ENCODE measurements around the gene ZBTB43.

ZBTB43 gene

DNA sequence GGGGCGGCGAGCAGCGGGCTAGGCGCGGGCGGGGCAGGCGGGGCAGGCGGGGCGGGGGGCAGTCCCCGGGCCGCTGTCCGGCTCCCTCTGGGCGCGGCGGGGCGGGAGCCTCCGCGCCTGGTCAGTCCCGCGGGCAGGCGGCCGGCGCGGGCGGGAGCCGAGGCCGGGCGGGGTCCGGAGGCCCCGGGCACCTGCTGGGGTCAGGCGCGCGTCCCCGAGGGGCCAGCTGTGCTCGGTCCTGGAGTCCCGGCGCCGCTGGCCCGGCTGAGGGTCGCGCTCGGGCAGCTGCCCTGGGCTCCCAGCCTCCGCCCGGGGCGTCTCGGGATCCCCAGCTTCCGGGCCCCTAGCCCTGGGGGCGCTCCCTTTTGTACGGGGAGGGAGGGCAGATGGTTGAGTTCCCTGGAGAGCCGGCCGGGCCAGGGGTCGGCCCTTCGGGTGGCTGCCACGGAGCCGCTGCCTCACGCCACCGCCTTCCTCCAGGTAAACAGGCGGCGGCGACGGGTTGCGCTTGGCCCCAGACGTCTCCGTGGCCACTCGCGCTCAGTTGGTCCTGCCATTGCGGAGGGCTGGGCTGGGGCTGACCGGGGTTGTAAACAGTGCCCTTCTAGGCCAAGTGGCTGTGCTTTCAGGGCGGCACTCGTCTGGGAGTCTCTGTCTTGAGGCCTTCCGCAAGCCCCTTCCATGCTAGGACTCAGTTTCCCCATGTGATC is 56.1 kb downstream of the ZBTB43 start:
- no peak for DNase-seq

GRCh38 chr9:126861707-126862103 is 56.9 kb downstream of the ZBTB43 start:
- no peak for DNase-seq

- no peak for DNase-seq
Measured at GRCh38 chr9:126862104-126862761, 57.4 kb downstream of the ZBTB43 start.

DNA sequence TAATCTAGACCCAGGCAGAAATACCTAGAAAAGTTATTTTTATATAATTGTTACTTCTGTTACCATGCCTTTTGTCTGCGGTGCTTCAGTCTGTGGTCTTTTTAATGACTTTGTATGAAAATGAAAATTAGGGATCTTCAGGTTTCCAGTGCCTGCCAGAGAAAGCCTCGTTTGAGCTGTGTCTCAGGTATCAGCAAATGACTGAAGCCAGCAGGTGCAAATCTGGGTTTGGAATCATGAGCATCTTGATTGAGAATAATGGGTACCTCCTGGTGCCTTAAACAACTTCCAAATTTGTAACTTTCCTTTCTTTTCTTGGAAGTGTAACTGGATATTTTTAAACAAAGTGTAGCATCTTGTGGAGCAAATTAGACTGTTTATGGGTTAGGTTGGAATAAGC is 59.9 kb downstream of the ZBTB43 start:
- no peak for DNase-seq

- no peak for DNase-seq
Measured at GRCh38 chr9:126869368-126869767, 64.5 kb downstream of the ZBTB43 start.

DNA sequence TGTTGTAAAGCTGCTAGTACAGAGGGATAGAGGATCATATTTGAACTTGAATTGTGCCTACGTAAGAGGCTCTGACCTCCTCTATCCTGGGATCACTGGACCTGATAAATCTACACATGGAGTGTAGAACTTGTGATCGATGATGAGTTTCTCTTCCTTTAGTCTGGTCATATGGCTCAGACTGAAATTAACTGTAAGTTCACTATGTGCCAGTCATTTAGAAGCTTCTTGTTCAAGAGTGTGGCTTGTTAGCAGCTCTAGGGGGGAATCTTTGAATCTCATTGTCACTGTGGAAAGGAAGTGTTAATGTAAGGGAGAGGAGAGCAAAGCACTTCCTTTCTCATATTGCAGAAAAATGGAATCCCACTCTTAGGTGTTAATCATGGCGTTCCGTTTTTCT is 67.7 kb downstream of the ZBTB43 start:
- no peak for DNase-seq

- no peak for DNase-seq
Measured at GRCh38 chr9:126874546-126875314, 69.9 kb downstream of the ZBTB43 start.

DNA sequence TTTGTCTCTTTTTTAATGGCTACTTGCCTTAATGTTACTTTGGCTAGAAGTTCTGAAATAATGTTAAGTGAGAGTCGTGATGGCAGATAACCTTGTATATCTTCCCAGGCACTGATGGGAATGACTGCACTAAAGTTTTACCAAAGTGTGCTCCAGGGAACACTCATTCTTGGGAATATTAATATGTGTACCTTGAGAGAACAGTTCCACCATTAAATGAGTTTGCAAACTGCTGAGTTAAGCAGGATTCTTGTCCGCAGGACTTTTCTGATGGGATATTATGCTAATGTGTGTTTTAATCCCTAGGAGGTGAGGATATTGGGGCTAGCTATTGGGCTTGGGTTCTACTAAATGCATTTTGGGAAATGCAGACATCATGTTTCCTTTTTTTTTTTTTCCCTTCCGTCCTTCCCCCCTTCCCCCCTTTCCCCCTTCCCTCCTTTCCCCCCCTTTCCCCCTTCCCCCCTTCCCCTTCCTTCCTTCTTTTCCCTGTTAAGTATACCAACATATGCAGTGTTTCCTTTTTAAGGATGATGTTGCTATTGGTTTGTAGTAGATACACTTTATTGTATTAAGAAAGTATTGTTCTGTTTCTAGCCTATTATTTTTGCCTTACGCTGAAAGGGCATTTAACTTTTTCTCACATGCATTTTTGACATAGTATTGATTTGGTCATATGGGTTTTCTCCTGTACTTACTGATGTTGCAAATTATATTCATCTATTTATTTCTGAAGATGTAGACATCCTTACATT is 71.1 kb downstream of the ZBTB43 start:
- DNase-seq: no peak

DNA sequence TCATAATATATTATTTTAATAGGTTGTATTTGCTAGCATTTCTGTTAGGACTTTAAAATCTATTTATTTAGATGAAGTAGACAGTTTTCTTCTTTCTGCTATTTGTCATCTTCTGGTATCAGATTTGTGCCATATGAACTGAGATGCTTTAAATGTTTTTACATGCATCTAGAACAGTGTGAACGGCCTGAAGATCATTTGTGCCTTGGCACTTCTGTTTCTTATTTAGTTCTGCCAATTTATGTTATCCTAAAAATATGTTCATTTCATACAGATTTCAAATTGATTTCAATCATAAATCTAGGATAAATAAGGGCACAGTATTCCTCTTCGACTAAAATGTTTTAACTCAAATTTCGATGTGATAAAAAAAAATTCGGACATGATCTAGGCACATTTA is 71.7 kb downstream of the ZBTB43 start:
- no peak for DNase-seq

DNA sequence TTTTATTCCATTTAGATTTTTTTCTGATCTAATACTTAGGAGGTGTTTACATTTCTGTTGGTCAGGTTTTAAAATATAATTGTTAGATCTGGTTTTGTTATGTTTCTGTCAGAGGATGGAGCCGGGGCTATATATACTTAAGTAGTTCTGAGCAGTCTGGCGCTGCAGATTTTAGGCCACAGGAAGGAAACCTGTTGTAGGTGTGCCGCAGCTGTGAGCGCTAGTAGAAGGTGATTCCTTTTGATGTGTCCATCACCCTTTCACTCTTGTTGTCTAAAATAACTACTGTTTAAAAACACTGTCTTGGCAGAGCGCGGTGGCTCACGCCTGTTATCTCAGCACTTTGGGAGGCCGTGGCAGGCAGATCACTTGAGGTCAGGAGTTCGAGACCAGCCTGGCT is 72.6 kb downstream of the ZBTB43 start:
- no peak for DNase-seq

DNA sequence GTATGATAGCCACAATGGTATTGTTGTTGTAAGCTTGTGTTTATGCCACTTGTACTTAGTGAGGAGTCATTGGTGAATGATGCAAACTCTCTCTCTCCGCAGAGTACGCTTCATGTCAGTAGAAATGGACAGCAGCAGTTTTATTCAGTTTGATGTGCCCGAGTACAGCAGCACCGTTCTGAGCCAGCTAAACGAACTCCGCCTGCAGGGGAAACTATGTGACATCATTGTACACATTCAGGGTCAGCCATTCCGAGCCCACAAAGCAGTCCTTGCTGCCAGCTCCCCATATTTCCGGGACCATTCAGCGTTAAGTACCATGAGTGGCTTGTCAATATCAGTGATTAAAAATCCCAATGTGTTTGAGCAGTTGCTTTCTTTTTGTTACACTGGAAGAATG is 74.4 kb downstream of the ZBTB43 start:
- DNase-seq: no peak

- no peak for DNase-seq
Measured at GRCh38 chr9:126880226-126880946, 75.5 kb downstream of the ZBTB43 start.

DNA sequence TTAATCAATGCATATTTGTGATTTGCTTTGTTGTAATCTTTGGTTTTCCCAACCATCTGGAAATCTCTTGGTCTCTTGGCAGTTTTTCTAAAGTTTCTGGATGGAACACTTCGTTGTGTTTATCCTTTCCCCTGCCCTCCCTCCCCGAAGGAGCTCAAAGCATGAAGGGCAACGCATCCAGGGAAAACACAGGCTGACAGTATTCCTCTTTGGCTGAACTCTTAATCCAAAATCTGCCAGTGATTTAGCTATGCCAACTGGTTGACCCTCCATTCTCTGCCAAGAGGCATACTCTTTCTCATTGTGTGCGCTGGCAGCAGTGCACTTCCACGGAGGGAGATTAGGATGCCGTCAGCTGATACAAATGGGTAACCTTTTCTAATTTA is 76.1 kb downstream of the ZBTB43 start:
- DNase-seq: no peak

DNA sequence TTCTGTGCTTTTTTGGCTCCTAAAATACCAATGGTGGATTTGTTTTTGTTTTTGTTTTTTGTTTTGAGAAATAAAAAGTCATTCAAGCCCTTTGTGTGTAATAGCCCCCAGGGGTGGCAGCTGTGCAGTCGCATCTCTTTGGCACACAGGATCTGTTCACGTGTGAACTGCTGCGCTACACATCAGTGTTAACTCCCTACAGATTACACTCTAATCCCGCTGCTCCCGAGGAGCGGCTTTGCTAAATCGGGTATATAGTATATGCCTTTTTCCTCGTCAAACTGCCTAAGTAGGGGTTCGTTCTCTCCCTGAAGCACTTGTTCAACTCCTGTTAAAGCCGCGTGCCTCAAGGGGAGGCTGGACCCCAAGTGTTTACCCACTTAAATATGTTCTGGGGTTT is 77.9 kb downstream of the ZBTB43 start:
- DNase-seq: no peak

DNA sequence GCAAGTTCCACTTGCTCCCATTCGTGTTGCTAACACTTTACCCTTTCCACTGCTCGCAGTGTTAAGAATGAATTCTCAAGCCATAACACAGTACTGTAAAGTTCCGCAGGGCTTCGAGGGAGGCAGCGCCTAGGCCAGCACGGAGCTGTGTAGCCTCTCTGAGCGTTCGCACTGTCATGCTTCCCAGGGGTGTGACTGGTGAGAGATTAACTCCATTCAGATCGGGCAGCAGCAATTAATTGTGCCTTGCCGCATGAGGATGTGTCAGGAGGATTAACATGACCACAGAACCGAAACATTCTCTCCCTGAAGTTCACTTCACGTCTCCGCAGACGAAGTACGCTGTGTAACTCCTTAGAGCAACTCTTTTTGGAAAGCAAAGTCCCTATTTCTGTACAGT is 78.8 kb downstream of the ZBTB43 start:
- no peak for DNase-seq

GRCh38 chr9:126885131-126885641 is 80.3 kb downstream of the ZBTB43 start:
- no peak for DNase-seq

DNA sequence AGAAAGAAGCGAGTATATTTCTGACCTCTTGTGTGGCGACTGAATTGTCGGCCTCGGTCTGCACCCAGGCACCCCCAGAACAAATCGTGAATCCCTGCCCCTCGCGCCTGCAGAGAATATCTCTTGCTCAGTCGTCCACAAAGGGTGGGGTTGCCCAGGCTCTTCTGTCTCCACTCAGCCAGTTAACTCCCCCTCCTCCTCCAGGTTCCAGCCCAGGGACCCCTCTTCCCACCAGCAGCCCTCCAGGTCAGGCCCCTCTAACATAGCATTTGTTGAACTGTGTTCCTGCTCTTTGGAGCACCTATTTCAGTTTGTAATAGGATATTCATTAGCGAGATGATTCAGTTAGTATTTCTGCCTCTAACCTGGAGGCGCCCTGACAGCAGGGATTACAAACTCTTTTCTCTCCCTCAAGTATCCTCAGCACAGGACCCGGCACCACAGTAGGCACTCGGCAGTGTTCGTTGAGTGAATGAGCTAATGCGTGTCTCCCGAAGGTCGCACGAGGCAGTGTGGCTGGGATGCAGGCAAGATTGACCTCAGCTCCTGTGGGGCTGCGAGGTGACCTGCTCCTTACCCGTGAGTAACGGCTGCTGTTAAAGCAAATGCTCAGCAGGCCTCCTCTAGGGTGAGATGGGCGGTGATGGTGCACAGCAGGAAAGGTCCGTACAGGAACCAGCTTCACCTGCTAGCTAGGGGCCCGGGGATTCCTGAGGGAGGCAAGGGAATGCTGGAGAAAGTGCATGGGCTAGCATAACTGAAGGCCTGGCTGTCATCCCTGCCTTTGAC is 81.4 kb downstream of the ZBTB43 start:
- DNase-seq: no peak

DNA sequence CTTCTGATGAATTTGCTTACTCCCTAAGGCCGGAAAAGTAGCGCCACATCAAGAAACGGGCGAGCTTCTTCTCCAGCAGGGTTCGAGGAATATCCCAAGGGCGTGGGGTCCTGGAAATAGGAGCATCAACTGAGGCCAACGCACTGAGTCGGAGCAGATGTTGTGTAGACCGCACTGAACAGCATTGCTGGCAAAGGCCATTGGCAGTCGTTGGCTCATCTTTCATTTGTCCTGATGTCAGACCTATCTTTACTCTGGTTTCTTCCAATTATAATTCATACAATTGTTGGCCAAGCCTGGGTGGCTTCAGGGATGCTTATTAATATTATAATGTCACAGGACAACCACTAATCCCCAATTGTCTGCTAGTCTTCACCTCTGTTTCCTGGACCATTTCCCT is 82.1 kb downstream of the ZBTB43 start:
- DNase-seq: no peak

Data from NCI-H1105 (cell line).